Stimulated activated naive CD8-positive, alpha-beta T cell treated with anti-CD3 and anti-CD28 coated beads, Interleukin-15, amount 100 ng/mL, for 72 hours (primary cell): ENCODE results near the gene ISM2.
"Not testable (repeated sequence)": the region's sequence is repeated elsewhere in the genome, so short reads cannot be mapped to it uniquely, and the experiment has no call there.

ENCODE experiments used
- ATAC-seq: fragments of 150-1000 bp; cut with Tn5 transposase; 2 replicates; pipeline ENCODE4 v1.10.0; 2021; ENCODE audit warnings: mild to moderate bottlenecking, moderate library complexity
- DNase-seq, 2 donors: peaks; one replicate each; pipeline ENCODE4 v3.0.0; 2021 to 2022
- H3K27ac Mint-ChIP-seq, 2 donors: one replicate each; pipeline ENCODE4 v1.8.0; 2022; ENCODE audit warnings: mild to moderate bottlenecking in 2 of 2, mixed read lengths in 2 of 2, moderate library complexity in 2 of 2
- H3K27me3 Mint-ChIP-seq: one replicate; pipeline ENCODE4 v1.8.0; 2022; ENCODE audit warnings: mixed read lengths
- H3K4me1 Mint-ChIP-seq: one replicate; pipeline ENCODE4 v1.8.0; 2022; ENCODE audit warnings: mild to moderate bottlenecking, mixed read lengths
- H3K4me3 Mint-ChIP-seq, 2 donors: one replicate each; pipeline ENCODE4 v1.8.0; 2022; ENCODE audit warnings: mild to moderate bottlenecking in 2 of 2, mixed read lengths in 2 of 2, moderate library complexity in 1 of 2
- H3K9me3 Mint-ChIP-seq, 2 donors: one replicate each; pipeline ENCODE4 v1.8.0; 2022; ENCODE audit warnings: mixed read lengths in 2 of 2

The ISM2 gene

GRCh38 chr14:77498120-77498979 is at the start of gene ISM2:
ISM2 (minus strand) TSS chr14:77498816; CDS start chr14:77498793, 23 bp downstream.
- H3K9me3 Mint-ChIP-seq = peaks cover 0 to 6% of the 10 kb centered on the region in 2 donors
- DNase-seq = peak; percentile 44 to 55
- no peak within 1 kb of the TSS for H3K27ac Mint-ChIP-seq
- H3K4me3 Mint-ChIP-seq = peak within 1 kb of the TSS; percentile 59 to 67
- H3K27me3 Mint-ChIP-seq = peaks cover 50% of the 10 kb centered on the region
- H3K4me1 Mint-ChIP-seq = peaks cover 14% of the 10 kb centered on the region
- ATAC-seq = peak; percentile 86

DNA sequence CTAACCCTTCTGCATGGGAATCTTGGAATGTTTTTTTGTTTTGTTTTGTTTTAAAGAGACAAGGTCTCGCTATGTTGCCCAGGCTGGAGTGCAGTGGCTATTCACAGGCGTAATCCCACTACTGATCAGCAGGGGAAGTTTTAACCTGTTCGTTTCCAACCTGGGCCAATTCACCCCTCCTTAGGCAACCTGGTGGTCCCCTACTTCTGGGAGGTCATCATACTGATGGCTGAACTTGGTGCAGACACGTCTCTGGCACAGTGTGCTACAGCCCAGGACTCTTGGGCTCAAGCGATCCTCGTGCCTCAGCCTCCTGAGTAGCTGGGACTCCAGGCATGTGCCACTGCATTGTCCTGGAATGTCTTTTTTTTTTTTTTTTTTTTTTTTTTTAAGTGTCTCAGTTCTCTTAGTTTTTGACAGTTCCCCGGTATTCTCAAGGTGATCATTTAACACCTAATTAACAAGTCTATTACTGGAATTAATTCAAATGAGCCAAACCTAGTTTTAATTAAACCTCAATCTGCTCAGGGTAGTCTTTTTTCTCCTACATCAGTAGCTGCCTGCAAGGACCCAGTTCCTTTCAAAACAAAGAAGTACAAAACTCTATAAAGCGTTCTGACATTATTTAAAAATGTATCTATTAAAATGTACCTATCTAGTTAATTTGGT is 49.0 kb upstream of the ISM2 start:
- Mint-ChIP-seq H3K9me3 (no peaks in the 10 kb centered on the region), H3K4me3 (no peak overlapping the region), H3K27ac (no peak overlapping the region), H3K27me3 (no peaks in the 10 kb centered on the region), H3K4me1 (peaks cover 5% of the 10 kb centered on the region)
- ATAC-seq = no peak
- no peak for DNase-seq

DNA sequence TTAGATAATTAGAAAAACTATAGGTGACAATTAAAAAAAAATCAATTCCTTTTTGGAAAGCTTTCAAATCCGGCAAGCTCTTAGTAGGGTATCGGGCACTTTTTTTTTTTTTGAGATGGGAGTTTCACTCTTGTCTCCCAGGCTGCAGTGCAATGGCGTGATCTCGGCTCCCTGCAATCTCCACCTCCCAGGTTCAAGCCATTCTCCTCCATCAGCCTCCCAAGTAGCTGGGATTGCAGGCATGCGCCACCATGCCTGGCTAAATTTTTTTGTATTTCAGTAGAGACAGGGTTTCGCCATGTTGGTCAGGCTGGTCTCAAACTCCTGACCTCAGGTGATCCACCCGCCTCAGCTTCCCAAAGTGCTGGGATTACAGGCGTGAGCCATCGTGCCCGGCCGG is 46.6 kb upstream of the ISM2 start:
- peaks cover 15% of the 10 kb centered on the region for H3K4me1 Mint-ChIP-seq
- H3K9me3 Mint-ChIP-seq, H3K27ac Mint-ChIP-seq, H3K4me3 Mint-ChIP-seq, ATAC-seq, H3K27me3 Mint-ChIP-seq, DNase-seq: not testable (repeated sequence)

DNA sequence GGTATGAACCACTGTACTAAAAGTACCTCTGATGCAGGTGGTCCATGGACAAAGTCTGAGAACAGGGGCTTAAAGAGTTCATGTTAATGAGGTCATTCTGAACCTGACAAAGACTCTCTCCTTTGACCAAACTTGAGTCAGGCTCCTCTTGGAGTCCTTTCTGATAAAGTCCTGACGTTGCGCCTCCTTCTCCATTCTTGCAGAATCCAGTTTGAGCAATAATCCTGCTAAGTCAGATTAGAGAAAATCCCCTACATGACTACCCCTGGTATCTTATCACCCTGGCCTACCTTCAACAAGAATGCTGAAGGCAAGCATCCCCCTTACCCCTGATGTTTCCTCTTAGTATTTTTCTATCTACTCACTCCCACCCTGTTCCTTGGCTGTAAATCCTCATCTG is 46.0 kb upstream of the ISM2 start:
- Mint-ChIP-seq H3K4me1 (peaks cover 15% of the 10 kb centered on the region), H3K9me3 (no peaks in the 10 kb centered on the region), H3K4me3 (no peak overlapping the region), H3K27me3 (no peaks in the 10 kb centered on the region), H3K27ac (no peak overlapping the region)
- no peak for DNase-seq
- no peak for ATAC-seq

- Mint-ChIP-seq H3K27me3 (no peaks in the 10 kb centered on the region), H3K9me3 (no peaks in the 10 kb centered on the region), H3K4me3 (no peak overlapping the region), H3K4me1 (peaks cover 15% of the 10 kb centered on the region), H3K27ac (no peak overlapping the region)
- DNase-seq = no peak
- ATAC-seq = no peak
Observed at GRCh38 chr14:77543637-77544334, 45.2 kb upstream of the ISM2 start.

GRCh38 chr14:77543240-77543551 is 44.6 kb upstream of the ISM2 start:
- Mint-ChIP-seq H3K27me3 (no peaks in the 10 kb centered on the region), H3K9me3 (no peaks in the 10 kb centered on the region), H3K4me1 (peaks cover 15% of the 10 kb centered on the region), H3K4me3 (no peak overlapping the region), H3K27ac (no peak overlapping the region)
- ATAC-seq = no peak
- DNase-seq = no peak

- Mint-ChIP-seq H3K27me3 (no peaks in the 10 kb centered on the region), H3K9me3 (no peaks in the 10 kb centered on the region), H3K27ac (no peak overlapping the region), H3K4me3 (no peak overlapping the region), H3K4me1 (peaks cover 15% of the 10 kb centered on the region)
- DNase-seq = no peak
- no peak for ATAC-seq
Observed at GRCh38 chr14:77542421-77543239, 44.0 kb upstream of the ISM2 start.

DNA sequence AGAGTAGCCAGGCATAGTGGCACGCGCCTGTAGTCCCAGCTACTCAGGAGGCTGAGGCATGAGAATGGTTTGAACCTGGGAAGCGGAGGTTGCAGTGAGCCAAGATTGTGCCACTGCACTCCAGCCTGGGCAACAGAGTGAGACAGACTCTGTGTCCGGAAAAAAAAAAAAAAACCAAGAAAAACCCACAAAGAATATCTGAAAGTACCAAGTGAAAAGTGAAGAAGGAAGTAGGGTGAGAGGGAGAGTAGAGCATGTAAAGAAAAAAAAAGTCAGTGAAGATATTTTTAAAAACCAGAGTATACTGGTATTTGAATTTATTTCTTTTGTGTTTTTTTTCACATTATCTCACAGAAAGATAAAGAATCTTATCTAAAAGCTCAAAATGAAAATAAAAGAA is 43.3 kb upstream of the ISM2 start:
- peaks cover 15% of the 10 kb centered on the region for H3K4me1 Mint-ChIP-seq
- no peaks in the 10 kb centered on the region for H3K9me3 Mint-ChIP-seq
- DNase-seq (no peak), ATAC-seq (no peak)
- peak overlapping the region in 1 of 2 donors; percentile 17 for H3K4me3 Mint-ChIP-seq
- no peaks in the 10 kb centered on the region for H3K27me3 Mint-ChIP-seq
- H3K27ac Mint-ChIP-seq = peak overlapping the region in 1 of 2 donors; percentile 62

DNA sequence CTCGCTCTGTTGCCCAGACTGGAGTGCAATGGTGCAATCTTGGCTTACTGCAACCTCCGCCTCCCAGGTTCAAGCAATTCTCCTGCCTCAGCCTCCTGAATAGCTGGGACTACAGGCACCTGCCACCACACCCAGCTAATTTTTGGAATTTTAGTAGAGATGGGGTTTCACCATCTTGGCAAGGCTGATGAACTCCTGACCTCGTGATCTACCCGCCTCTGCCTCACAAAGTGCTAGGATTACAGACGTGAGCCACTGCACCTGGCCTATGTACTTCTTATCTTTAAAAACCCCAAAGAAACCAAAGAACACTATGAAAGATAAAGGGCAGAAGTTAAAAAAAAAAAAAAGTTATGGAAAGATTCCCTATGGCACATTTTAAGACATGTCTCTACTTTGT is 38.3 kb upstream of the ISM2 start:
- not testable (repeated sequence) for H3K4me3 Mint-ChIP-seq, DNase-seq, H3K4me1 Mint-ChIP-seq, ATAC-seq, H3K27me3 Mint-ChIP-seq, H3K9me3 Mint-ChIP-seq
- peak overlapping the region in 1 of 2 donors; percentile 52 for H3K27ac Mint-ChIP-seq

DNA sequence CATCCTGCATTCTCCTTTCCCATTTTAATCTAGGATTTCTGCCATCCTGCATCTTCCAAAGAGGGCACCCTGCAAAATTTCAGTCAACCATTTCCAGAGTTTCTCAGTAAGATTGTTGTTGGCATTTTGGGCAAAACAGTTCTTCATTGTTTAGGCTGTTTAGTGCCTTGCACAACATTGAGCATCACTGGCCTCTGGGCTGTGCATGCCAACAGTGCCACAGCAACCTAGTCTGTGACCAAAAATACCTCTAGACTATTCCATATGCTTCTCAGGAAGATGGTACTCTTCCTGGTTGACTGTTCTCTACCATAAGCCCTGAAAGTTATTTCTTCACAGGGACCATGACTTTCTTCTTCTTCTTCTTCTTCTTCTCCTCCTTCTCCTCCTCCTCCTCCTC is 32.5 kb upstream of the ISM2 start:
- peaks cover 7% of the 10 kb centered on the region for H3K4me1 Mint-ChIP-seq
- no peak overlapping the region for H3K4me3 Mint-ChIP-seq
- ATAC-seq (no peak), DNase-seq (no peak)
- no peaks in the 10 kb centered on the region for H3K27me3 Mint-ChIP-seq
- H3K27ac Mint-ChIP-seq = peak overlapping the region in 1 of 2 donors; percentile 55
- H3K9me3 Mint-ChIP-seq = no peaks in the 10 kb centered on the region

DNA sequence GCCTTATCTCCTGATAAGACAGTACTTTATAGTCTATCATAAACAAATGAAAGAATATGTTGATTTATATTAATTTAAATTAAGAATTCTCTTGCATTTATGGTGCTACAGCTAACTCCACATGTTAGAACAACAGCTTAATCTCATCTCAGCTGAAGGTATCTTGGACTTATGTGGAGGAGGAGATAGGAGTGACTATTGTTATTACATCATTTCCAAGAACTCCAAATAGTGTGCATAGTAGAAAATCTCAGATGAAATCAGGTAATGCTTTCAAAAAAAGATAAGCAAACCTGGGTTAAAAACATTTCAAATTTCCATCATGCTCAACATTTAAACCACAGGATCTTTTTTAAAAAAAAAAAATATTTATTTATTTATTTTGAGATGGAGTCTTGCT is 31.3 kb upstream of the ISM2 start:
- Mint-ChIP-seq H3K27me3 (no peaks in the 10 kb centered on the region), H3K9me3 (no peaks in the 10 kb centered on the region), H3K27ac (no peak overlapping the region), H3K4me3 (no peak overlapping the region), H3K4me1 (peaks cover 7% of the 10 kb centered on the region)
- ATAC-seq (no peak), DNase-seq (no peak)

- ATAC-seq (no peak), DNase-seq (no peak)
- peaks cover 7% of the 10 kb centered on the region for H3K4me1 Mint-ChIP-seq
- H3K4me3 Mint-ChIP-seq = no peak overlapping the region
- no peaks in the 10 kb centered on the region for H3K9me3 Mint-ChIP-seq
- no peak overlapping the region for H3K27ac Mint-ChIP-seq
- H3K27me3 Mint-ChIP-seq = no peaks in the 10 kb centered on the region
Observed at GRCh38 chr14:77529213-77529612, 30.6 kb upstream of the ISM2 start.

- not testable (repeated sequence) for H3K4me3 Mint-ChIP-seq, H3K9me3 Mint-ChIP-seq, H3K4me1 Mint-ChIP-seq, H3K27ac Mint-ChIP-seq, H3K27me3 Mint-ChIP-seq, DNase-seq, ATAC-seq
Observed at GRCh38 chr14:77528701-77529100, 30.1 kb upstream of the ISM2 start.

- no peak for ATAC-seq
- peaks cover 7% of the 10 kb centered on the region for H3K4me1 Mint-ChIP-seq
- no peak overlapping the region for H3K4me3 Mint-ChIP-seq
- DNase-seq = no peak
- H3K27me3 Mint-ChIP-seq = no peaks in the 10 kb centered on the region
- no peak overlapping the region for H3K27ac Mint-ChIP-seq
- H3K9me3 Mint-ChIP-seq = no peaks in the 10 kb centered on the region
Observed at GRCh38 chr14:77526266-77526665, 27.6 kb upstream of the ISM2 start.

GRCh38 chr14:77524536-77524935 is 25.9 kb upstream of the ISM2 start:
- Mint-ChIP-seq H3K27ac (no peak overlapping the region), H3K4me1 (no peaks in the 10 kb centered on the region), H3K27me3 (no peaks in the 10 kb centered on the region), H3K9me3 (no peaks in the 10 kb centered on the region), H3K4me3 (no peak overlapping the region)
- no peak for ATAC-seq
- no peak for DNase-seq
